Naive thymus-derived CD4-positive, alpha-beta T cell (primary cell): Measurements from ENCODE around the gene FOSL2. TPM values are rescaled to one million over a fixed set of nuclear protein-coding genes. Genes with fewer than 3 reads are reported as not detected.

Experiments used
- ATAC-seq: fragments of 150-1000 bp; cut with Tn5 transposase; 2 replicates; pipeline ENCODE4 v1.10.0; 2021; ENCODE audit warnings: mild to moderate bottlenecking, moderate library complexity
- CTCF ChIA-PET: fragments of 350-600 bp; sonication (Branson Sonifier 250); formaldehyde crosslinking; loops from one replicate; lab custom pipeline; 2021; ENCODE audit warnings: antibody characterized with exemption; lab: Charles Lee
- POLR2A ChIA-PET: fragments of 350-600 bp; sonication (Branson Sonifier 250); formaldehyde crosslinking; loops from one replicate; lab custom pipeline; 2021; ENCODE audit warnings: antibody characterized with exemption, inconsistent platforms; lab: Charles Lee
- DNase-seq, 9 donors: peaks; one replicate each; pipeline versions ENCODE4 v3.0.0 to v3.0.0-alpha.2; 2020 to 2022; ENCODE audit warnings: mixed read lengths in 1 of 9
- H3K27ac ChIP-seq: one replicate; pipeline ENCODE4 v1.7.0; 2013; ENCODE audit warnings: mild to moderate bottlenecking, low read depth, low read length, moderate library complexity
- H3K27me3 ChIP-seq, 2 donors: one replicate each; pipeline ENCODE4 v1.7.0; 2013; ENCODE audit warnings: low read length in 2 of 2, mild to moderate bottlenecking in 2 of 2, moderate library complexity in 2 of 2; ENCODE audit not compliant: control insufficient read depth in 2 of 2, insufficient read depth in 2 of 2
- H3K36me3 ChIP-seq, 3 experiments: 1 replicate in 2 of 3; 2 replicates in 1 of 3; pipeline ENCODE4 v1.7.0; 2013; ENCODE audit warnings: low read length in 3 of 3, mild to moderate bottlenecking in 3 of 3, moderate library complexity in 1 of 3; ENCODE audit not compliant: insufficient read depth in 3 of 3, control insufficient read depth in 2 of 3
- H3K4me1 ChIP-seq, 2 donors: one replicate each; pipeline ENCODE4 v1.7.0; 2013; ENCODE audit warnings: low read length in 2 of 2, mild to moderate bottlenecking in 2 of 2, moderate library complexity in 1 of 2; ENCODE audit not compliant: control insufficient read depth in 2 of 2, insufficient read depth in 2 of 2
- H3K4me3 ChIP-seq: 2 replicates; pipeline ENCODE4 v1.7.0; 2013; ENCODE audit warnings: mild to moderate bottlenecking, low read length
- H3K9me3 ChIP-seq, 3 experiments: 1 replicate in 2 of 3; 2 replicates in 1 of 3; pipeline ENCODE4 v1.7.0; 2013; ENCODE audit warnings: low read length in 3 of 3; ENCODE audit not compliant: control insufficient read depth in 2 of 3
- H3K27ac Mint-ChIP-seq, 9 donors: one replicate each; pipeline ENCODE4 v1.8.0; 2020 to 2022; ENCODE audit warnings: mixed read lengths in 9 of 9, mild to moderate bottlenecking in 8 of 9, moderate library complexity in 5 of 9, inconsistent platforms in 2 of 9
- H3K27me3 Mint-ChIP-seq, 5 donors: one replicate each; pipeline ENCODE4 v1.8.0; 2021 to 2022; ENCODE audit warnings: mixed read lengths in 5 of 5, mild to moderate bottlenecking in 1 of 5
- H3K36me3 Mint-ChIP-seq, 5 donors: one replicate each; pipeline ENCODE4 v1.8.0; 2020 to 2022; ENCODE audit warnings: mixed read lengths in 5 of 5, mild to moderate bottlenecking in 3 of 5, inconsistent platforms in 1 of 5
- H3K4me1 Mint-ChIP-seq, 7 donors: one replicate each; pipeline ENCODE4 v1.8.0; 2020 to 2022; ENCODE audit warnings: mixed read lengths in 7 of 7, mild to moderate bottlenecking in 3 of 7, inconsistent platforms in 1 of 7
- H3K4me3 Mint-ChIP-seq, 10 donors: one replicate each; pipeline ENCODE4 v1.8.0; 2020 to 2022; ENCODE audit warnings: mild to moderate bottlenecking in 10 of 10, mixed read lengths in 10 of 10, moderate library complexity in 6 of 10, inconsistent platforms in 2 of 10
- H3K9me3 Mint-ChIP-seq, 11 donors: one replicate each; pipeline ENCODE4 v1.8.0; 2020 to 2022; ENCODE audit warnings: mixed read lengths in 11 of 11, mild to moderate bottlenecking in 4 of 11, inconsistent platforms in 1 of 11, moderate library complexity in 1 of 11
- intact Hi-C, 2 donors: fragments of 100-400 bp; cut with micrococcal nuclease; formaldehyde crosslinking; loops; one replicate each; pipeline ENCODE4 v1.15.1; 2023
- polyA plus RNA-seq, 2 donors: library from polyadenylated mRNA; unstranded; fragments of 300-500 nt; fragmentation: Illumina TruSeq; gene quantifications; one replicate each; pipeline ENCODE4 v1.2.3, GENCODE V29; 2021
- total RNA-seq, 6 experiments: library from RNA in 5 of 6; stranded (reverse) in 5 of 6; gene quantifications; 1 replicate in 5 of 6; 2 replicates in 1 of 6; pipeline ENCODE4 v1.2.3 and lab custom pipeline; 2021 to 2026

Gene FOSL2
- total and polyA plus RNA-seq, 7 experiments from 2014 or later = 0.25 to 251 (median 1.3) TPM

DNA sequence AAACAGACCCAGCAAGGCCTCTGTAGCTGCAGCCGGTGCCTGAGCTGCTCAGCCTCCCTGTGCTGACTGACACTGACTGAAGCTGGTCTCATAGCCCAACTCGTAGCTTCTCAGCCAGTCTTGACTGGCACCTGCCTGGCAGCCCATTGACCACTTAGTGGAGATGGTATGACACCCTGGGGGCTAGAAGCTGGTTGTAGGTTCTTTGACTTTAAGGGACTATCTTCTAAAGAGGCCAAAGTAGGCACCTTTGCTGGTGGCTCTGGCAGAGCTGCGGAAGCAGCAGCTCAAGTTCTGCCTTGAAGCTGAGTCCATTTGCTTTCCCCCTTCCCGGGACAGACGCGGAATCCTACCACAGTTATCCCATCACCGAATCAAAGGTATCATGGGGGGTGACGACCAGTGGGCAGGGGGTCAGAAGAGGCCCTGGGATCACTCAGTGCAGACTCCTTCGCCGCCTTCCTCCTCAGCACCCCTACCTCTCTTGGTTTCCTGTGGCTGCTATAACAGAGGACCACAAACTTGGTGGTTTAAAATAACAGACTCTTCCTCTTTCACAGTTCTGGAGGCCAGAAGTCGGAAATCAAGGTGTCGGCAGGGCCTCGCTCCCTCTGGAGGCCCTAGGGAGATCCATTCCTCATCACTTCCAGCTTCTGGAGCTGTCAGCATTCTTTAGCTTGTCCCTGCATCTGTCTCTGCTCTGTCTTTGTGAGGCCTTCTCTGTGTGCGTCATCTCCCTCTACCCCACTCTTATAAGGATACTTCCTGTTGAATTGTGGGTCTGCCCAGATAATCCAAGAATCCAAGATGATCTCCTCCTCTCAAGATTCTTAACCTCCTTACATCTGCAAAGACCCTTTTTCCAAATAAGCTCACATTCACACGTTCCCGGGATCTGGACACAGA is 13.7 kb upstream of the FOSL2 start:
- Mint-ChIP-seq H3K27ac (peak overlapping the region in 4 of 9 donors; percentile 3 to 71 (median 42)), H3K27me3 (peaks cover 0 to 9% (median 0%) of the 10 kb centered on the region in 5 donors), H3K9me3 (no peaks in the 10 kb centered on the region), H3K4me1 (peaks cover 15 to 32% (median 20%) of the 10 kb centered on the region in 7 donors), H3K36me3 (no peaks in the 10 kb centered on the region), H3K4me3 (peak overlapping the region in 7 of 10 donors; percentile 5 to 66 (median 61))
- CTCF ChIA-PET = interaction anchor here (1.1 kb wide), 1 partner anchor 9 kb away, joined by 3 read pairs; no protein-coding TSS in a partner anchor
- intact Hi-C loops = loop anchor here in 1 of 2 donors (2.0 kb wide), 1 partner anchor 20 kb away; no protein-coding TSS in a partner anchor
- no peak overlapping the region for H3K27ac ChIP-seq
- DNase-seq = peak in 2 of 9 donors; percentile 4 to 27
- POLR2A ChIA-PET = interaction anchor here (1.1 to 1.4 kb wide), 4 partner anchors 10 to 23 kb away, joined by 3 to 4 read pairs (median 3); no protein-coding TSS in a partner anchor
- H3K4me1 ChIP-seq = peaks cover 18 to 19% of the 10 kb centered on the region in 2 donors
- peak; percentile 69 for ATAC-seq
- no peaks in the 10 kb centered on the region for H3K9me3 ChIP-seq
- H3K27me3 ChIP-seq = no peaks in the 10 kb centered on the region
- no peak overlapping the region for H3K4me3 ChIP-seq
- H3K36me3 ChIP-seq = no peaks in the 10 kb centered on the region

GRCh38 chr2:28380219-28380618 is 12.4 kb upstream of the FOSL2 start:
- Histone ChIP-seq H3K27me3 (no peaks in the 10 kb centered on the region), H3K9me3 (no peaks in the 10 kb centered on the region), H3K4me3 (no peak overlapping the region), H3K4me1 (peaks cover 18 to 19% of the 10 kb centered on the region in 2 donors), H3K36me3 (no peaks in the 10 kb centered on the region), H3K27ac (no peak overlapping the region)
- Mint-ChIP-seq H3K36me3 (no peaks in the 10 kb centered on the region), H3K4me1 (peaks cover 15 to 32% (median 20%) of the 10 kb centered on the region in 7 donors), H3K4me3 (no peak overlapping the region), H3K9me3 (no peaks in the 10 kb centered on the region), H3K27me3 (no peaks in the 10 kb centered on the region), H3K27ac (no peak overlapping the region)
- intact Hi-C loops = no loop called here
- ATAC-seq (no peak), DNase-seq (no peak)
- POLR2A ChIA-PET = no interaction called here
- CTCF ChIA-PET = no interaction called here

DNA sequence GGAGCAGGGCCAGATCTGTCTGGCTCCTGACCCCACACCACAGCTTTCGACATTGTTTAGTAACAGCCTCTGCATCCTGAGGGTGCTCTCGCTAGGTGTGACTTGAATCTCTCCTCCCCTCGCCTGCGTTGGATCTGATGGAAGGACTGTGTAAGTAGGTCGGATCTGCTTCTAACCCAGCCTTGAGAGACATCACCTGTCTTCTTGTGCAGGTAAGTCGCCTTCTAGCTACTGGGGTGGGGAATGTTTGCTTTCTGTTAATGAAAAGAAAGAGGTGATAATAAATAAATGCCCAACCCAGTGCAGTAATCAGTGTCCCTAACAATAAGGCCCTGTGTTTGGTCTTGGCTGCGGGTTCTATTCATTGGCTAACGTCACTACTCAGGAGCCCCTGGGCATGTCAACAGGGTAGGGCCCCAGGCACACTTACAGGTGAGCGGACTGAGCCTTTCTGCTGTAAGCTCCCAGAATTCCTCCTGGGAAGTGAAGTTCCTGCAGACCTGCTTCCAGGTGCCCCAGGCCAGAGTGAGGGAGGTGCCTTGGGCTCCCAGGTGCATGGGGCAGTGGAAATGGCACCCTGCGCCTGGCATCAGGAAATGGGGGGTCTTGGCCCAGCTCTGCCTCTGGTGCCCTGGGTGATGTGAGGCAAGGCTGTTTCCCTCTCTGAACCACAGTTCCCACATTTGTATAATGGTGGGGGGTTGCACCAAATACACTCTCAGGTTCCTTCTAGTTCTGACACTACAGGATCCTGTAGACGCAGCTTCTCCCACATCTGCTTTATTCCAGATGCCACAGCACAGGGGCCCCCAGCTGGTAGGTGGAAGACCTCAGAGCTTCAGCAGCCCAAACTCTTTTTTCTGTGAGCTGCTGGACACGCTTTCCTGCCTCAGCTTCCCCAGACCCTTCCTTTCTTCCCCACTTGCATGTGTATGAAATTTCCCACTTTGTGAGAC is 11.2 kb upstream of the FOSL2 start:
- Histone ChIP-seq H3K4me3 (no peak overlapping the region), H3K36me3 (no peaks in the 10 kb centered on the region), H3K27ac (no peak overlapping the region), H3K4me1 (peaks cover 18 to 19% of the 10 kb centered on the region in 2 donors), H3K27me3 (no peaks in the 10 kb centered on the region), H3K9me3 (no peaks in the 10 kb centered on the region)
- no peaks in the 10 kb centered on the region for H3K27me3 Mint-ChIP-seq
- no peaks in the 10 kb centered on the region for H3K9me3 Mint-ChIP-seq
- ATAC-seq (no peak), DNase-seq (no peak)
- CTCF ChIA-PET = interaction anchor here (0.6 kb wide), 1 partner anchor 336 kb away, joined by 5 read pairs; no protein-coding TSS in a partner anchor
- no peak overlapping the region for H3K27ac Mint-ChIP-seq
- no peaks in the 10 kb centered on the region for H3K36me3 Mint-ChIP-seq
- no peak overlapping the region for H3K4me3 Mint-ChIP-seq
- intact Hi-C loops = no loop called here
- POLR2A ChIA-PET = interaction anchor here (0.9 to 1.3 kb wide), 2 partner anchors 12 to 15 kb away, joined by 3 read pairs; no protein-coding TSS in a partner anchor
- H3K4me1 Mint-ChIP-seq = peaks cover 15 to 32% (median 20%) of the 10 kb centered on the region in 7 donors

DNA sequence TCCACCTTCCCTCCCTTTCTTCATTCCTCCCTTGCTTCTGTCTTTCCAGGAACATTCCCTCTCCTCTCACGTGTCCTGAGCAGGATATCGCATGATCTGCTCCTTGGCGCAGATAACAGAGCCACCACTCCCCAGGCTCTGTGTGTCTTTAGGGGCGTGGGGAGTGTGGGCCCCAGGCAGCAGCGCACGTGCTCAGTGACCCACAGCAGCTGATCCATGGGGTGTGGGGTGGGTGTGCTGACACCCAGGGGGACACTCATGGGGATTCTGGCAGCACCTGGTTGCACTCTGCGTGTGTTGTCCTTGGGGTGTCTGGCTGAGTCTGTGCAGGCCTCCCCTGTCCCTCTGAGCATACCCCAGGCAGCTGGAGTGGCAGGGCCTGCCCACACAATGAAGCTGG is 9.9 kb upstream of the FOSL2 start:
- ATAC-seq (no peak), DNase-seq (no peak)
- H3K4me3 Mint-ChIP-seq = no peak overlapping the region
- no peaks in the 10 kb centered on the region for H3K36me3 ChIP-seq
- H3K27me3 Mint-ChIP-seq = no peaks in the 10 kb centered on the region
- ChIA-PET CTCF (no interaction called here), POLR2A (no interaction called here)
- H3K9me3 Mint-ChIP-seq = peaks cover 0 to 1% (median 0%) of the 10 kb centered on the region in 11 donors
- peaks cover 15 to 35% (median 20%) of the 10 kb centered on the region in 7 donors for H3K4me1 Mint-ChIP-seq
- H3K4me1 ChIP-seq = peaks cover 18 to 19% of the 10 kb centered on the region in 2 donors
- H3K27ac Mint-ChIP-seq = peak overlapping the region in 1 of 9 donors; percentile 43
- H3K9me3 ChIP-seq = no peaks in the 10 kb centered on the region
- no peak overlapping the region for H3K27ac ChIP-seq
- H3K27me3 ChIP-seq = no peaks in the 10 kb centered on the region
- H3K36me3 Mint-ChIP-seq = no peaks in the 10 kb centered on the region
- H3K4me3 ChIP-seq = no peak overlapping the region
- intact Hi-C loops = no loop called here

DNA sequence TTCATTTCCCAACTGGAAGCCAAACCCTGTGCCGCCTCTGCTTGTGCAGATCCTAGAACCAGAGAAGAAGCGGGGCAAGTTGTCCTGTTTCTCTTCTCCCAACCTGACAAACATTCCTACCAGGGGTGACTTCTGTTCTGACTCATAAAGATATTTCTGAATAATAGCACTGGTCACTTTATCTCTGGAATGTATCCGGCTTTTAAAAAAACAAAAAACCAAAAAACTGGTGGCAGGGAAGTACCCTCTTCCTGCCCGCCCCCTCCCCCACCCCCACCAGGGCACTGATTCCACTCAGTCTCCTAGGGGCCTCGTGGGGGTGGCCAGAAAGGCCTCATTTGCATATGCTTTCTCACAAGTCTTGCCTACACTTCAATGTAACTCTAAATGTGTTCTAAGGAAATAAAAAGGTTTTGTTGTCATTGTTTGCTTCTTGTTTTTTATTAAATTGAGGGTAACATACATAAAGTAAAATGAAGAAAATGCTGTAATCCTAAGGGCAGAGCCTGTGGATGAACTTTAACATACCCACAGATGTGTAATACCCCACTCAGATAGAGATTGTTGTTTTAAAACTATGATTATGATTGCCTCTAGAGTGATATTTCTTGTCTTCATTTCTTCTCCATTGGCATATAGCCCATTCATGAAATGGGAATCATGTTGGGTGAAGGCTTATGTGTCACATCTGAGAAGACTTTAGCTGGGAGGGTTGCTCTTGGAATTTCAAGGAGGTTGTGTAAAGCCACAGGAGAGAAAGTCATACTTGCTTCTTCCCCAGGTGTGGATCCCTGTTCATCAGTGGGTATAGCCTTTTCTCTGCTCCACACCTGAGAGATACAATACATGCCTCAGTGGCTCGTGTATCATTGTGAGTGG is 5.3 kb upstream of the FOSL2 start:
- Mint-ChIP-seq H3K27me3 (no peaks in the 10 kb centered on the region), H3K36me3 (no peaks in the 10 kb centered on the region), H3K27ac (peak overlapping the region in 2 of 9 donors; percentile 3 to 14), H3K4me1 (peaks cover 0 to 49% (median 16%) of the 10 kb centered on the region in 7 donors), H3K9me3 (peaks cover 0 to 1% (median 0%) of the 10 kb centered on the region in 11 donors), H3K4me3 (no peak overlapping the region)
- no peak for DNase-seq
- Histone ChIP-seq H3K27me3 (no peaks in the 10 kb centered on the region), H3K9me3 (no peaks in the 10 kb centered on the region), H3K27ac (no peak overlapping the region), H3K36me3 (no peaks in the 10 kb centered on the region), H3K4me1 (peaks cover 12 to 16% of the 10 kb centered on the region in 2 donors), H3K4me3 (no peak overlapping the region)
- intact Hi-C loops = no loop called here
- ChIA-PET CTCF (no interaction called here), POLR2A (interaction anchor here (1.3 kb wide), 1 partner anchor 9 kb away, joined by 3 read pairs; no protein-coding TSS in a partner anchor)
- no peak for ATAC-seq
